Activated naive CD8-positive, alpha-beta T cell treated with anti-CD3 and anti-CD28 coated beads, Interleukin-2, amount 10 ng/mL, durations not matched to agents 7 days and 5 days (primary cell): ENCODE data around the gene SLC25A38. TPM values are rescaled to one million over a fixed set of nuclear protein-coding genes. Genes with fewer than 3 reads are reported as not detected.
"Not testable (repeated sequence)": the region's sequence is repeated elsewhere in the genome, so short reads cannot be mapped to it uniquely, and the experiment has no call there.

Experiments used
- ATAC-seq: fragments of 150-1000 bp; cut with Tn5 transposase; one replicate; pipeline ENCODE4 v1.10.0; 2021; ENCODE audit warnings: low read depth, moderate library complexity
- POLR2A ChIA-PET: fragments of 350-600 bp; sonication (Branson Sonifier 250); formaldehyde crosslinking; loops from one replicate; lab custom pipeline; 2021; ENCODE audit warnings: antibody characterized with exemption; lab: Charles Lee
- DNase-seq: peaks from one replicate; pipeline ENCODE4 v3.0.0; 2021
- H3K27ac Mint-ChIP-seq: one replicate; pipeline ENCODE4 v1.8.0; 2022; ENCODE audit warnings: mild to moderate bottlenecking, mixed read lengths
- H3K27me3 Mint-ChIP-seq: one replicate; pipeline ENCODE4 v1.8.0; 2022; ENCODE audit warnings: mild to moderate bottlenecking, moderate library complexity, mixed read lengths
- H3K36me3 Mint-ChIP-seq: one replicate; pipeline ENCODE4 v1.8.0; 2021; ENCODE audit warnings: mild to moderate bottlenecking, mixed read lengths
- H3K4me1 Mint-ChIP-seq: one replicate; pipeline ENCODE4 v1.8.0; 2021; ENCODE audit warnings: mixed read lengths
- H3K4me3 Mint-ChIP-seq: one replicate; pipeline ENCODE4 v1.8.0; 2022; ENCODE audit warnings: mild to moderate bottlenecking, moderate library complexity, mixed read lengths
- H3K9me3 Mint-ChIP-seq: one replicate; pipeline ENCODE4 v1.8.0; 2021; ENCODE audit warnings: mixed read lengths
- total RNA-seq, 2 experiments: library from RNA; stranded (reverse); gene quantifications; one replicate each; pipeline ENCODE4 v1.2.3, GENCODE V29; 2021

The SLC25A38 gene
- total RNA-seq, 2 experiments from 2014 or later: 46.0 to 46.1 TPM

DNA sequence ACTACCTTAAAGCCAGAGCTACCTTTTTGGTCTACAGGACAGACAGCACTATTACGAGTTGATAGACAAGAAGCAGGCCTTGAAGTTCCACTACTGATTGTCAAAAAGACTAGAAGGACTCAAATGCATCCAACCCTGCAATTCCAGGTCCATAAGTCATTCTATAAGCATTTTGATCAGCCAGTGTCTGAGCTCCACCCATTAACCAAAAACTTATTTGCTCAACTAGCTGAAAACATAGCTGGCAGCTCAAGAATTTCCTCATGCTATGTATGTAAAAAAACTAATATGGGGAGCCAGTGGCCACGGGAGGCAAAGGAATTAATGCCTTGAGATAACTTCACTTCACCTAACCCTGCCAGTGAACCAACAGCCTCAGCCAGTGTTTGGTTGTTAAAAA, 32.0 kb upstream of the SLC25A38 start:
- H3K9me3 Mint-ChIP-seq, H3K36me3 Mint-ChIP-seq, ATAC-seq, DNase-seq, H3K4me3 Mint-ChIP-seq, H3K27me3 Mint-ChIP-seq: not testable (repeated sequence)
- POLR2A ChIA-PET: interaction anchor here (0.5 kb wide), 1 partner anchor 55 kb away, joined by 4 read pairs; no protein-coding TSS in a partner anchor
- Mint-ChIP-seq H3K4me1 (peaks cover 25% of the 10 kb centered on the region), H3K27ac (peak overlapping the region; percentile 77)

DNA sequence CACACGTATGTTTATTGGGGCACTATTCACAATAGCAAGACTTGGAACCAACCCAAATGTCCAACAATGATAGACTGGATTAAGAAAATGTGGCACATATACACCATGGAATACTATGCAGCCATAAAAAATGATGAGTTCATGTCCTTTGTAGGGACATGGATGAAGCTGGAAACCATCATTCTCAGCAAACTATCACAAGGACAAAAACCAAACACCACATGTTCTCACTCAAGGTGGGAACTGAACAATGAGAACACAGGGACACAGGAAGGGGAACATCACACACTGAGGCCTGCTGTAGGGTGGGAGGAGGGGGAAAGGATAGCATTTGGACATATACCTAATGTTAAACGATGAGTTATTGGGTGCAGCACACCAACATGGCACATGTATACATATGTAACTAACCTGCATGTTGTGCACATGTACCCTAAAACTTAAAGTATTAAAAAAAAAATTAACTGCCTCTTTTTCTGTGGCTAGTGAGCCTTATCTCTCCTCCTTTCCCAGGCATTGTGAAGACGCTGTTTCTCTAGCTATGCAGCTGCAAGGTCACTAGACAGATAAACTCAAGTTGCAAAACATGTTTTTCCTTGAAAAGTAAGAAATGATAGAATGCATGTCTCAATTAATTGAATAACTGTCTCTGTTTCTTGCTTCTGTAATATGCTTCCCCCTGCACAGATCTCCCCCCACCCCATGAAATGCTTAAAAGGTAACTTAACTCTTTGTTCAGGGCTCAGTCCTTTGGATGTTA, 29.8 kb upstream of the SLC25A38 start:
- DNase-seq, POLR2A ChIA-PET, H3K4me3 Mint-ChIP-seq, H3K9me3 Mint-ChIP-seq, H3K27me3 Mint-ChIP-seq, H3K27ac Mint-ChIP-seq, ATAC-seq, H3K36me3 Mint-ChIP-seq: not testable (repeated sequence)
- peaks cover 17% of the 10 kb centered on the region for H3K4me1 Mint-ChIP-seq

DNA sequence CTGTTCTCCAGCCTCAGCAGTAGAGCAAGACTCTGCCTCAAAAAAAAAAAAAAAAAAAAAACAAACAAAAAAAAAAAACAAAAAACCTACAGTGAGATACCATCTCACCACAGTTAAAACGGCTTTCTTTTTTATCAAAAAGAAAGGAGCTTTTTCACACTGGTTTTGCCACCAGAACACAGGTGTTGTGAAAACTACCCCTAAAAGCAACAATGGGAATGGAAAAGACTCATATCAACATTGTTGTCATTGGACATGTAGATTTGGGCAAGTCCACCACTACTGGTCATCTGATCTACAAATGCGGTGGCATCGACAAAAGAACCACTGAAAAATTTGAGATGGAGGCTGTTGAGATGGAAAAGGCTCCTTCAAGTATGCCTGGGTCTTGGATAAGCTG, 24.8 kb upstream of the SLC25A38 start:
- no peak for ATAC-seq
- no peak overlapping the region for H3K4me3 Mint-ChIP-seq
- peaks cover 1% of the 10 kb centered on the region for H3K9me3 Mint-ChIP-seq

DNA sequence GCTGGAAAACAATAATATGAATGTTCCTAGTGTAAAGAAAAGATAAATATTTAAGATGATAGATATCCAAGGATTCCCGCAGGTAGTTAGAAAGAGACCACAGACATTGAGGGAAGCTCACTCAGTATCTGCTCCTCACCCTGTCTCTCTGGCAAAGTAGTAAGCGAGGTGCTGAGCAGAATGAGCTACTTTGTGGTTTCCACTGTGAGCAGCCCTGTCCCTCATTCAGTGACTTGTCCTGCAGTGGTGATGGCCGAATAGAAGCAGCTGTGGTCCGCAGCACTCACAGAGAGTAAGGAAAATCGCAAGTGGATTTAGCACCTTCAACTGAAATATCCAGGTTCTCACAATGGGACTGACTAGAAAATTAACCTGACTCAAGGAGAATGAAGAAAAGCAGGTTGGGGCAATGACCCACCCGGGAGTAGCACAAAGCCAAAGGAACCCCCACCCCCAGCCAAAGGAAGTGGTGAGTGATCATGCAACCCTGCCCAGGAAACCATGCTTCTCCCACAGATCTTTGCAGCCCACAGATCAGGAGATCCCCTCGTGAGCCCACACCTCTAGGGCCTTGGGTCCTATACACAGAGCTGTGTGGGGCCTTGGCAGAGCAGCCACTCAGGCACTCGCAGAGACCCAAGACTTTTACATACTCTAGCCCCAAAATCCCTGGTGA, 21.8 kb upstream of the SLC25A38 start:
- Mint-ChIP-seq H3K4me1 (peaks cover 37% of the 10 kb centered on the region), H3K4me3 (peak overlapping the region; percentile 59)
- POLR2A ChIA-PET: interaction anchor here (1.0 to 1.4 kb wide), 3 partner anchors 15 to 45 kb away, joined by 3 to 6 read pairs (median 3); partner anchors contain the start of gene RPSA

More for the DNA sequence above, 24.8 kb upstream of the SLC25A38 start:
- peaks cover 9% of the 10 kb centered on the region for H3K36me3 Mint-ChIP-seq
- POLR2A ChIA-PET: interaction anchor here (0.7 to 0.9 kb wide), 3 partner anchors 10 to 724 kb away, joined by 3 to 5 read pairs (median 3); no protein-coding TSS in a partner anchor
- peaks cover 40% of the 10 kb centered on the region for H3K4me1 Mint-ChIP-seq
- H3K27me3 Mint-ChIP-seq: peaks cover 6% of the 10 kb centered on the region
- no peak for DNase-seq
- H3K27ac Mint-ChIP-seq: no peak overlapping the region

GRCh38 chr3:39362192-39362591, 21.0 kb upstream of the SLC25A38 start:
- peaks cover 8% of the 10 kb centered on the region for H3K36me3 Mint-ChIP-seq
- POLR2A ChIA-PET: no interaction called here
- H3K27ac Mint-ChIP-seq: peak overlapping the region; percentile 77
- no peak for ATAC-seq
- H3K4me1 Mint-ChIP-seq: peaks cover 37% of the 10 kb centered on the region
- no peak overlapping the region for H3K4me3 Mint-ChIP-seq
- peaks cover 1% of the 10 kb centered on the region for H3K9me3 Mint-ChIP-seq
- H3K27me3 Mint-ChIP-seq: peaks cover 10% of the 10 kb centered on the region
- no peak for DNase-seq

More for the DNA sequence above, 21.8 kb upstream of the SLC25A38 start:
- DNase-seq: peak; percentile 57
- Mint-ChIP-seq H3K36me3 (peaks cover 8% of the 10 kb centered on the region), H3K27me3 (peaks cover 10% of the 10 kb centered on the region), H3K9me3 (peaks cover 1% of the 10 kb centered on the region), H3K27ac (peak overlapping the region; percentile 77)
- peak; percentile 91 for ATAC-seq

- no peak overlapping the region for H3K4me3 Mint-ChIP-seq
- ATAC-seq: no peak
- POLR2A ChIA-PET: no interaction called here
- no peak for DNase-seq
- H3K27ac Mint-ChIP-seq: no peak overlapping the region
- H3K36me3 Mint-ChIP-seq: peaks cover 8% of the 10 kb centered on the region
- peaks cover 32% of the 10 kb centered on the region for H3K4me1 Mint-ChIP-seq
- peaks cover 1% of the 10 kb centered on the region for H3K9me3 Mint-ChIP-seq
- H3K27me3 Mint-ChIP-seq: peaks cover 10% of the 10 kb centered on the region
These were observed 20.4 kb upstream of the SLC25A38 start for GRCh38 chr3:39362812-39363211.

- POLR2A ChIA-PET, H3K9me3 Mint-ChIP-seq, DNase-seq, H3K4me1 Mint-ChIP-seq, H3K4me3 Mint-ChIP-seq, H3K36me3 Mint-ChIP-seq, H3K27ac Mint-ChIP-seq, ATAC-seq: not testable (repeated sequence)
- H3K27me3 Mint-ChIP-seq: peaks cover 14% of the 10 kb centered on the region
These were observed 12.7 kb upstream of the SLC25A38 start for GRCh38 chr3:39370450-39370849.

DNA sequence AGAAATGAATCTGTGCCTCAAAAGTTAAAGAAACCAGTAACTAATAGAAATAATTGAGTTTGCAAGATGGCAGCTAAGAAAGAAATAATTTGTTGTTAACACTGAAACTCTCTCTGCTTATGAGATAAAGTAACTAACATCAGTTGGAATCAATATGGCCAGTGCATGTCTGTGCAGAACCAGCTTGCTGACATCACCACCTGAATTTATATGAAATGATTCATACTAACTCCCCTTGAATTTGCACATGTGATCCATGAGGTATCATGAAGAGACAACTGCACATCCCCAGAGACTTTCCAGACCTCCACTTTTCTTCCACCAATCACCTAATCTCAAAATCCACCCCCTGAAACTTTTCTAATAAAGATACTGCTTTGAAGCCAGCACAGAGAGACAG, 10.3 kb upstream of the SLC25A38 start:
- Mint-ChIP-seq H3K36me3 (peaks cover 3% of the 10 kb centered on the region), H3K4me1 (no peaks in the 10 kb centered on the region), H3K27ac (no peak overlapping the region), H3K27me3 (peaks cover 14% of the 10 kb centered on the region), H3K4me3 (no peak overlapping the region), H3K9me3 (peaks cover 4% of the 10 kb centered on the region)
- POLR2A ChIA-PET: no interaction called here
- ATAC-seq (no peak), DNase-seq (no peak)

- ATAC-seq (no peak), DNase-seq (no peak)
- Mint-ChIP-seq H3K36me3 (peaks cover 3% of the 10 kb centered on the region), H3K27me3 (peaks cover 3% of the 10 kb centered on the region), H3K4me3 (no peak overlapping the region), H3K27ac (no peak overlapping the region), H3K4me1 (peaks cover 5% of the 10 kb centered on the region), H3K9me3 (no peaks in the 10 kb centered on the region)
- POLR2A ChIA-PET: interaction anchor here (0.9 to 1.3 kb wide), 2 partner anchors 30 to 84 kb away, joined by 3 read pairs; no protein-coding TSS in a partner anchor
These were observed 6.1 kb upstream of the SLC25A38 start for GRCh38 chr3:39376959-39377634.

DNA sequence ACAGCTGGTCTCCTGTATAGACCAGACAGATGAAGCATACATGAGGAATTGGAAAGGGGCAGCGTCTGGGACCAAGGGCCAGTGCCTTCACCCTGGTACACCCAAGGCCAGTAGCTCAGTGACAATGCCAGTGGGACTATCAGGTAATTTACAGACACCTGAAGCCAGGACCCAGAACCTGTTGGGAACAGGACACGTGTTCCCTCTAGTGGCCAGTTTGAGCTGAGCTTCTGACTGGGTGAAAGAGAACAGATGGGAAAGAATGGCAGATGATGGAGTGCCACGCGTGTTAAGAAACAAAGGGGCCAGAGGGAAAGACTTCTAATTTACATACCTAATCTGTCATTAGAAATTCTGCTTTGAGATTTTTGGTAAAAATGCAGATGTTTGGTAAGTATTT, 5.1 kb upstream of the SLC25A38 start:
- POLR2A ChIA-PET: interaction anchor here (1.3 kb wide), 1 partner anchor 29 kb away, joined by 3 read pairs; no protein-coding TSS in a partner anchor

GRCh38 chr3:39378957-39379777, 4.0 kb upstream of the SLC25A38 start:
- H3K27me3 Mint-ChIP-seq: no peaks in the 10 kb centered on the region
- POLR2A ChIA-PET: no interaction called here
- H3K4me3 Mint-ChIP-seq: no peak overlapping the region
- peaks cover 10% of the 10 kb centered on the region for H3K4me1 Mint-ChIP-seq
- no peak for ATAC-seq
- no peak for DNase-seq
- no peak overlapping the region for H3K27ac Mint-ChIP-seq
- no peaks in the 10 kb centered on the region for H3K36me3 Mint-ChIP-seq
- no peaks in the 10 kb centered on the region for H3K9me3 Mint-ChIP-seq

More for the DNA sequence above, 5.1 kb upstream of the SLC25A38 start:
- Mint-ChIP-seq H3K27me3 (peaks cover 3% of the 10 kb centered on the region), H3K4me1 (peaks cover 8% of the 10 kb centered on the region), H3K27ac (no peak overlapping the region), H3K36me3 (no peaks in the 10 kb centered on the region), H3K9me3 (no peaks in the 10 kb centered on the region), H3K4me3 (no peak overlapping the region)
- DNase-seq (no peak), ATAC-seq (peak; percentile 84)

DNA sequence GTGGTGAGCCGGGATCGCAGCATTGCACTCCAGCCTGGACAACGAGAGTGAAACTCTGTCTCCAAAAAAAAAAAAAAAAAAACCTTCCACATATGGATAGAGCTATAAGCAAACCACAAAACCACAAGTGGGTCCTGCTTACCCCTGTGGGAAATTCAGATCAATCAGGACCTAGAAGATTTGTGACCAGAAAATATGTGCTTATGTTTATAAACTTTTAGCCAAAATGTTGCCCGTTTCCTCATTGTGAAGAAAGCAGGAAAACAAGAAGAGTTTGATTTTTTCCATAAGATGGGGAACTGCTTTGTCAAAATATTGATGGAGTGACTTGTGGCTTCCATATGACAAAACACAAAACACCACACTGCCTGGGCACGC, 3.4 kb upstream of the SLC25A38 start:
- H3K4me3 Mint-ChIP-seq: no peak overlapping the region
- H3K9me3 Mint-ChIP-seq: no peaks in the 10 kb centered on the region
- no peak for ATAC-seq
- H3K4me1 Mint-ChIP-seq: peaks cover 12% of the 10 kb centered on the region
- H3K27me3 Mint-ChIP-seq: no peaks in the 10 kb centered on the region
- DNase-seq: no peak
- no peaks in the 10 kb centered on the region for H3K36me3 Mint-ChIP-seq
- H3K27ac Mint-ChIP-seq: no peak overlapping the region
- POLR2A ChIA-PET: no interaction called here
